Astrocyte (in vitro differentiated cells and primary cell): Measurements from ENCODE around the gene GLIS2. TPM values are rescaled to one million over a fixed set of nuclear protein-coding genes. Genes with fewer than 3 reads are reported as not detected.

Experiments used
- DNase-seq: peaks from one replicate; pipeline ENCODE4 v3.0.0-alpha.2; 2010; ENCODE audit warnings: low read depth
- FAIRE-seq: peaks from 2 replicates; lab custom pipeline; 2011; peaks lifted over from hg19 to GRCh38; lab: Jason Lieb, UNC
- H2AFZ ChIP-seq: 2 replicates; pipeline ENCODE4 v1.6.0; 2012; ENCODE audit warnings: low read depth, low read length, inconsistent platforms
- H3K27ac ChIP-seq: 2 replicates; pipeline ENCODE4 v1.5.1; 2011; ENCODE audit warnings: low read depth, low read length, inconsistent platforms
- H3K27me3 ChIP-seq: 2 replicates; pipeline ENCODE4 v1.6.0; 2011; ENCODE audit warnings: low read length, inconsistent platforms; ENCODE audit not compliant: insufficient read depth
- H3K36me3 ChIP-seq: 2 replicates; pipeline ENCODE4 v1.5.1; 2011; ENCODE audit warnings: low read length, inconsistent platforms; ENCODE audit not compliant: insufficient read depth
- H3K4me1 ChIP-seq: 2 replicates; pipeline ENCODE4 v1.5.1; 2011; ENCODE audit warnings: low read length, inconsistent platforms; ENCODE audit not compliant: insufficient read depth
- H3K4me2 ChIP-seq: 2 replicates; pipeline ENCODE4 v1.6.0; 2012; ENCODE audit warnings: low read length, inconsistent platforms
- H3K4me3 ChIP-seq: 2 replicates; pipeline ENCODE4 v1.5.1; 2011; ENCODE audit warnings: low read depth, mild to moderate bottlenecking, low read length, inconsistent platforms; ENCODE audit not compliant: insufficient read depth
- H3K79me2 ChIP-seq: 2 replicates; pipeline ENCODE4 v1.6.0; 2012; ENCODE audit warnings: mild to moderate bottlenecking, low read length, inconsistent platforms; ENCODE audit not compliant: insufficient read depth
- H3K9ac ChIP-seq: 2 replicates; pipeline ENCODE4 v1.6.0; 2012; ENCODE audit warnings: mild to moderate bottlenecking, low read length, inconsistent platforms
- H3K9me3 ChIP-seq: 2 replicates; pipeline ENCODE4 v1.5.1; 2012; ENCODE audit warnings: low read depth, mild to moderate bottlenecking, low read length, inconsistent platforms; ENCODE audit not compliant: insufficient read depth
- H4K20me1 ChIP-seq: 2 replicates; pipeline ENCODE4 v1.6.0; 2012; ENCODE audit warnings: low read length, inconsistent platforms; ENCODE audit not compliant: insufficient read depth
- H3K27ac Mint-ChIP-seq: one replicate; pipeline ENCODE4 v1.8.0; 2021; ENCODE audit warnings: mild to moderate bottlenecking, mixed read lengths; ENCODE audit not compliant: unreplicated experiment
- H3K27me3 Mint-ChIP-seq: one replicate; pipeline ENCODE4 v1.8.0; 2021; ENCODE audit warnings: low read depth, mixed read lengths; ENCODE audit not compliant: unreplicated experiment
- H3K36me3 Mint-ChIP-seq: one replicate; pipeline ENCODE4 v1.8.0; 2021; ENCODE audit warnings: low read depth, mixed read lengths; ENCODE audit not compliant: unreplicated experiment
- H3K4me1 Mint-ChIP-seq: one replicate; pipeline ENCODE4 v1.8.0; 2021; ENCODE audit warnings: low read depth, mixed read lengths; ENCODE audit not compliant: unreplicated experiment
- H3K4me3 Mint-ChIP-seq: one replicate; pipeline ENCODE4 v1.8.0; 2021; ENCODE audit warnings: mild to moderate bottlenecking, moderate library complexity, mixed read lengths; ENCODE audit not compliant: unreplicated experiment
- H3K9me3 Mint-ChIP-seq: one replicate; pipeline ENCODE4 v1.8.0; 2021; ENCODE audit warnings: mild to moderate bottlenecking, mixed read lengths; ENCODE audit not compliant: unreplicated experiment
- EZH2 ChIP-seq: IDR thresholded peaks from 2 replicates; pipeline ENCODE4 v1.6.1; 2012; ENCODE audit warnings: mild to moderate bottlenecking, low read length, inconsistent platforms; ENCODE audit not compliant: insufficient read depth
- total RNA-seq: library from RNA; stranded (reverse); gene quantifications from 2 replicates; pipeline ENCODE4 v1.2.1, GENCODE V29; 2021
- TF ChIP-seq, protein P1 (sequence below): IDR thresholded peaks from 2 replicates; pipeline ENCODE4 v1.5.1; 2011; ENCODE audit warnings: low read depth, mild to moderate bottlenecking, inconsistent platforms, low read length, moderate library complexity; ENCODE audit not compliant: insufficient read depth

GLIS2 gene
- total RNA-seq, 1 donor from 2014 or later = 18.9 TPM

DNA sequence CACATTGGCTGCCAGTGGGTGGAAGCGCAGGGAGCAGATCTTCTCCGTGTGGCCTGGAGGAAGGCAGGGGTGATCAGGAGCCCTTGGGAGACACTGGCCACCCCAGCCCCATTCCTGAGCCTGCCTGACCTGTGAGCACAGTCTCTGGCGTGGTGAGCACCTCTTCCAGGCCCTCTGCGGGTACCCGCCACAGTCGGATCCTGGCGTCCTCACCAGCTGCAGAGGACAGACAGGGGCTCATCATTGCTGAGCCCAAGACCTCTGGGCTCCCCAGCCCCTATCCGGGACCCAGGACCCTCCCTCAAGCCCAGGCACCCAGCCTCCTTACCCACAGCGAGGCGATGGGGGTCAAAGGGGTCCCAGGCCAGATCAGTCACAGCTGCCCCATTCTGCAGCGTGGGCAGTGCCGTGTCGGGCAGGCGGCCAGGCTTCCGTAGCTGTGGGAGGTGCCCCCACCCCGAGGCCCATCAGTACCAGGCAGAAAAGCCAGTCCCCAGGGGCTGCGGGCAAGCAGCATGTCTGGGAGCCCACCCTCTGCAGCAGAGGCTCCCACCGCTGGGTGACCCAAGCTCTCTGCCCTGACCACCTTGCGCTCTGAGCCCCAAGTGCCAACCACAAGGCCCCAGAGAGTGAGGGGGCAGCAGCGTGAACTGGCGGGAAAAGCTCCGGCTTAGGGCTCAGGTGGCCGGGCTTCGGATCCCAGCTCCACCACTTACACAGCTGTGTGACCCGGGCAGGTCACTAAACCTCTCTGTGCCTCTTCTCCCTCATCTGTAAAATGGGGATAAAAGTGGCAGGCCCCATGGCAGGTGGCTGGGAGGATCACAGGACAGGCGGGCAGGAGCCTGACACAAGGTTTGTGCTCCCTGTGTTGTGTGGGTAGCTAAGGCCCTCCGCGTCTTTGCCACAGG lies 45.4 kb downstream of the GLIS2 start:
- Histone ChIP-seq H3K4me3 (no peak overlapping the region), H3K4me1 (no peaks in the 10 kb centered on the region), H3K27me3 (no peaks in the 10 kb centered on the region), H3K27ac (no peak overlapping the region), H3K79me2 (no peaks in the 10 kb centered on the region), H3K4me2 (no peak overlapping the region), H3K36me3 (no peaks in the 10 kb centered on the region), H3K9ac (no peak overlapping the region), H4K20me1 (no peaks in the 10 kb centered on the region), H3K9me3 (no peaks in the 10 kb centered on the region), H2AFZ (no peak overlapping the region)
- DNase-seq (no peak), FAIRE-seq (no peak)
- H3K36me3 Mint-ChIP-seq = no peaks in the 10 kb centered on the region
- H3K27ac Mint-ChIP-seq = no peak overlapping the region
- TF ChIP-seq EZH2 = no peak
- TF ChIP-seq, protein P1, sequence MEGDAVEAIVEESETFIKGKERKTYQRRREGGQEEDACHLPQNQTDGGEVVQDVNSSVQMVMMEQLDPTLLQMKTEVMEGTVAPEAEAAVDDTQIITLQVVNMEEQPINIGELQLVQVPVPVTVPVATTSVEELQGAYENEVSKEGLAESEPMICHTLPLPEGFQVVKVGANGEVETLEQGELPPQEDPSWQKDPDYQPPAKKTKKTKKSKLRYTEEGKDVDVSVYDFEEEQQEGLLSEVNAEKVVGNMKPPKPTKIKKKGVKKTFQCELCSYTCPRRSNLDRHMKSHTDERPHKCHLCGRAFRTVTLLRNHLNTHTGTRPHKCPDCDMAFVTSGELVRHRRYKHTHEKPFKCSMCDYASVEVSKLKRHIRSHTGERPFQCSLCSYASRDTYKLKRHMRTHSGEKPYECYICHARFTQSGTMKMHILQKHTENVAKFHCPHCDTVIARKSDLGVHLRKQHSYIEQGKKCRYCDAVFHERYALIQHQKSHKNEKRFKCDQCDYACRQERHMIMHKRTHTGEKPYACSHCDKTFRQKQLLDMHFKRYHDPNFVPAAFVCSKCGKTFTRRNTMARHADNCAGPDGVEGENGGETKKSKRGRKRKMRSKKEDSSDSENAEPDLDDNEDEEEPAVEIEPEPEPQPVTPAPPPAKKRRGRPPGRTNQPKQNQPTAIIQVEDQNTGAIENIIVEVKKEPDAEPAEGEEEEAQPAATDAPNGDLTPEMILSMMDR = no peak
- no peaks in the 10 kb centered on the region for H3K9me3 Mint-ChIP-seq
- no peak overlapping the region for H3K4me3 Mint-ChIP-seq
- no peaks in the 10 kb centered on the region for H3K27me3 Mint-ChIP-seq
- H3K4me1 Mint-ChIP-seq = no peaks in the 10 kb centered on the region

DNA sequence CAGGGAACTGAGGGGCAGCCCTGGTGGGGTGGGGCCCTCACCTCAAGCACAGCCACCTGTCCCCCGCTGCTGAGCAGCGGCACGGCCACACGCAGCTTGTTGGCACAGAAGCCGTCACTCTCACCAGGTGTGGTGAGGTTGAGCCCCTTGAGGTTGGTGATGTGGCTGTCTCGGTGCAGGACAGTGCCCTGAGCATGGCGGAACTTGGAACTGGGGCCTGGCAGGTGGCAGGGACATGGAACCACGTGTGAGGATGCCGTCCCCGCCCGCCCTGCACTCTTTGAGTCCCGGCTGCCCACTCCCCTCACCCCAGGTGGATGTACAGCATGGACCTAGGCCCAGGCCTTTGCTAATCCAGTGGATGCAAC lies 46.1 kb downstream of the GLIS2 start:
- Histone ChIP-seq H3K9ac (no peak overlapping the region), H3K4me2 (no peak overlapping the region), H3K27me3 (no peaks in the 10 kb centered on the region), H3K4me1 (no peaks in the 10 kb centered on the region), H3K36me3 (no peaks in the 10 kb centered on the region), H4K20me1 (no peaks in the 10 kb centered on the region), H2AFZ (no peak overlapping the region), H3K27ac (no peak overlapping the region), H3K79me2 (no peaks in the 10 kb centered on the region), H3K4me3 (no peak overlapping the region), H3K9me3 (no peaks in the 10 kb centered on the region)
- no peaks in the 10 kb centered on the region for H3K4me1 Mint-ChIP-seq
- no peaks in the 10 kb centered on the region for H3K36me3 Mint-ChIP-seq
- no peak for TF ChIP-seq EZH2
- TF ChIP-seq, protein P1 = no peak
- H3K27me3 Mint-ChIP-seq = no peaks in the 10 kb centered on the region
- FAIRE-seq (no peak), DNase-seq (no peak)
- H3K27ac Mint-ChIP-seq = no peak overlapping the region
- H3K9me3 Mint-ChIP-seq = no peaks in the 10 kb centered on the region
- no peak overlapping the region for H3K4me3 Mint-ChIP-seq

DNA sequence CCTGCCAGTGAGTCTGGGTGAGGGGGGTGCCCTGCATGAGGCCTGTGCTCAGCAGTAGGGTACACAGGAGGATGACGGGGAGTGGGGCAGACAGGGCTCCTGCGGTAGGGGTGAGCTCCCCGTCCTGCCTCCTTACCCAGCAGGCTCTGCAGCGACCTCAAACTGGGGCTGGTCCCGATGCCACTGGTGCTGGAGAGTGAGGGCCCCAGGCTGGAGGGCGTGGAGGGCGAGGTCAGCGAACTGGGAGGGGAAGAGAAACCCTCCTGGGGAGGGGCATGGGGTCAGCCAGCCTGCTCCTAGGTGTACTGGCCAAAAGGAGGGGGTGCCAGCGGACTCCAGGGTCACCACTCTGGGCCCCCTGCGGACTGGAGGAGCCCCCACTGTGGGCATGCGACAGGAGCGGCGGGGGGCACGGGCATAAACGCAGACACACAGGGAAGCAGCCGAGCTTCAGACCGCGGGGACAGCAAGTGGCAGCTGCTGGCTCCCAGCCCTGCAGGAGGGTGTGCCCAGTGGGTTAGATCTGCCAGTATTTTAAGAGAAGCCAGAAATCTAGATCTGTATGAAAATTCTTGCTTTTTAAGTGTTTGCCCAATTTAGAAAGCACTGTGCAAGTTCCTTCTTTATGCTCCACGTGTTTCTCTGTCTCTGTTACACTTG lies 46.7 kb downstream of the GLIS2 start:
- no peaks in the 10 kb centered on the region for H3K9me3 ChIP-seq
- no peak overlapping the region for H3K4me2 ChIP-seq
- H3K9me3 Mint-ChIP-seq = no peaks in the 10 kb centered on the region
- H3K36me3 Mint-ChIP-seq = peaks cover 4% of the 10 kb centered on the region
- H2AFZ ChIP-seq = no peak overlapping the region
- no peak for DNase-seq
- H3K27me3 Mint-ChIP-seq = no peaks in the 10 kb centered on the region
- H3K9ac ChIP-seq = no peak overlapping the region
- TF ChIP-seq EZH2 = no peak
- TF ChIP-seq, protein P1 = no peak
- peaks cover 5% of the 10 kb centered on the region for H3K4me1 Mint-ChIP-seq
- no peak overlapping the region for H3K4me3 Mint-ChIP-seq
- no peak overlapping the region for H3K4me3 ChIP-seq
- peak overlapping the region; percentile 41 for H3K27ac Mint-ChIP-seq
- H3K79me2 ChIP-seq = no peaks in the 10 kb centered on the region
- H3K27ac ChIP-seq = no peak overlapping the region
- no peaks in the 10 kb centered on the region for H3K4me1 ChIP-seq
- H3K27me3 ChIP-seq = no peaks in the 10 kb centered on the region
- no peaks in the 10 kb centered on the region for H4K20me1 ChIP-seq
- FAIRE-seq = no peak
- H3K36me3 ChIP-seq = no peaks in the 10 kb centered on the region
